HG02798 (cell line): ENCODE measurements around the gene IRAK3.

Experiments
- ATAC-seq: cut with Tn5 transposase; IDR thresholded peaks from one replicate; pipeline ENCODE4 v1.9.1; 2021; ENCODE audit warnings: mild to moderate bottlenecking; ENCODE audit not compliant: unreplicated experiment, poor library complexity

Gene IRAK3

GRCh38 chr12:66188584-66189485 is at the start of gene IRAK3:
Gene IRAK3 (plus strand): TSS chr12:66189214. CDS start chr12:66189300, 86 bp downstream.
- peak; percentile 73 for ATAC-seq

- no peak for ATAC-seq
These were observed 49.7 kb upstream of the IRAK3 start for GRCh38 chr12:66139328-66139727.

GRCh38 chr12:66140731-66141130 is 48.3 kb upstream of the IRAK3 start:
- no peak for ATAC-seq

- ATAC-seq, result no peak
These were observed 47.7 kb upstream of the IRAK3 start for GRCh38 chr12:66141299-66141698.

- no peak for ATAC-seq
These were observed 46.2 kb upstream of the IRAK3 start for GRCh38 chr12:66142826-66143225.

GRCh38 chr12:66143868-66144267 is 45.1 kb upstream of the IRAK3 start:
- ATAC-seq, result no peak

GRCh38 chr12:66144791-66145754 is 43.9 kb upstream of the IRAK3 start:
- no peak for ATAC-seq

- ATAC-seq, result no peak
These were observed 39.2 kb upstream of the IRAK3 start for GRCh38 chr12:66149702-66150398.

GRCh38 chr12:66152732-66153131 is 36.3 kb upstream of the IRAK3 start:
- no peak for ATAC-seq

- ATAC-seq, result no peak
These were observed 34.2 kb upstream of the IRAK3 start for GRCh38 chr12:66154776-66155175.

GRCh38 chr12:66156654-66157053 is 32.4 kb upstream of the IRAK3 start:
- no peak for ATAC-seq

GRCh38 chr12:66159123-66159522 is 29.9 kb upstream of the IRAK3 start:
- no peak for ATAC-seq

GRCh38 chr12:66160704-66161103 is 28.3 kb upstream of the IRAK3 start:
- ATAC-seq, result no peak

- no peak for ATAC-seq
These were observed 26.3 kb upstream of the IRAK3 start for GRCh38 chr12:66162701-66163100.

- ATAC-seq, result no peak
These were observed 25.7 kb upstream of the IRAK3 start for GRCh38 chr12:66163289-66163688.

GRCh38 chr12:66164349-66164821 is 24.6 kb upstream of the IRAK3 start:
- ATAC-seq, result no peak

- ATAC-seq, result no peak
These were observed 23.9 kb upstream of the IRAK3 start for GRCh38 chr12:66165141-66165540.

GRCh38 chr12:66166561-66166960 is 22.5 kb upstream of the IRAK3 start:
- ATAC-seq, result no peak

GRCh38 chr12:66168410-66168809 is 20.6 kb upstream of the IRAK3 start:
- no peak for ATAC-seq
